Large intestine (tissue), 3 donors: Measurements from ENCODE around the gene KLK12. TPM values are rescaled to one million over a fixed set of nuclear protein-coding genes. Genes with fewer than 3 reads are reported as not detected.

Experiments
- DNase-seq, 2 donors: peaks; one replicate each; pipeline versions ENCODE4 v3.0.0 to v3.0.0-alpha.2; 2013
- H3K27ac ChIP-seq: one replicate; pipeline ENCODE4 v1.5.1; 2013; ENCODE audit warnings: low read length
- H3K27me3 ChIP-seq: 2 replicates; pipeline ENCODE4 v1.6.1; 2013; ENCODE audit warnings: low read length; ENCODE audit not compliant: control insufficient read depth, insufficient read depth
- H3K36me3 ChIP-seq: 2 replicates; pipeline ENCODE4 v1.6.1; 2013; ENCODE audit warnings: low read length; ENCODE audit not compliant: control insufficient read depth, insufficient read depth
- H3K4me1 ChIP-seq: one replicate; pipeline ENCODE4 v1.6.1; 2013; ENCODE audit warnings: low read length; ENCODE audit not compliant: control insufficient read depth, insufficient read depth
- H3K4me3 ChIP-seq: one replicate; pipeline ENCODE4 v1.5.1; 2013; ENCODE audit warnings: low read length
- H3K9me3 ChIP-seq: one replicate; pipeline ENCODE4 v1.6.1; 2013; ENCODE audit warnings: mild to moderate bottlenecking, low read depth, low read length, moderate library complexity; ENCODE audit not compliant: control insufficient read depth
- WGBS: methylation state at CpG from one replicate; pipeline ENCODE4 v1.1.5; 2013; ENCODE audit warnings: low lambda C conversion rate; ENCODE audit not compliant: insufficient coverage; 5-methylcytosine and 5-hydroxymethylcytosine counted together
- polyA plus RNA-seq: library from polyadenylated mRNA; unstranded; fragments of 120-200 nt; gene quantifications from one replicate; pipeline ENCODE4 v1.2.1, GENCODE V29; 2013

The KLK12 gene
- polyA plus RNA-seq, 1 donor = 2.4 TPM

DNA sequence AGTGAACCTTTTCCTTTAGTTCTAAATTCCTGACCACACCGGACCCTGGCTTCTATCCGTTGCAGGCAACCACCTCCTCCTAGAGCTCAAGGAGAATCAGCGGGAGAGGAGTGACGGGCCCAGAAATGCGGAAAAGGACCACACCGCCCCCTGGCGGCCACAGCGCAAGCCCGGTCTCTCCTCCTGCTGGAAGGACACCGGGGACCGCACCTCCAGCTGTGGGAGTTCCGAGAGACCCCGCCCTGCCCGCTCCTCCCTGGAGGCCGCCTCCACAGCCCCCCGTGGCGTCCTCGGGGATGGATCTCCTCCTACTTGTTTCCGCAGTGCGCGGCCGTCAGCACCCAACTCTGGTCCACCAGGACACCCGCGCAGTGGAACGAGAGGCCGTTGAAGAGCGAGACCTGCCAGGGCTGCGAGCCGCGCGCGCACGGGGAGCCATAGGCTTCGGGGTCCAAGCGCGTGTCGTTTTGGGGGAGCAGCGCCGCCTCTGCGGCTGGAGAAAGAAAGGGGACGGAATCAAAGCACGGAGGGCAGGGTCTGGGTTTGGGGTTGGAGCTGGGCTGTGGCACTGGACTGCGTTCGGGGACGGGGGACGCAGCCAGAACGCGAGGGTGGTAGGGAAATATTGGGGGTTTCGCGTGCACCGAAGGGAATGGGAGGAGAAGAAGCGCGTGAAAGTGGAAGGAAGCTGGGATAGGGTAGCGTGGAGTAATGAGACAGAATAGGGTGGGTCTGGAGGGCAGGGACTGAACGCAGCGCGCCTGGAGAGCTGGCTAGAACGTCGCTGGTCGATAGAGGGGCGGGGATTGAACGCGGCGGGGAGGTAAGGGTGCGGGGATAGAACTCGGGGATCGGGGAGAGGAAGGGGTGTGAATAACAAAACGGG lies 17.8 kb downstream of the KLK12 start:
- H3K4me1 ChIP-seq = no peaks in the 10 kb centered on the region
- WGBS = no CpG with 5 or more reads among the region's 68 CpGs
- peaks cover 4% of the 10 kb centered on the region for H3K9me3 ChIP-seq
- no peak overlapping the region for H3K27ac ChIP-seq
- H3K27me3 ChIP-seq = peaks cover 65% of the 10 kb centered on the region
- H3K4me3 ChIP-seq = no peak overlapping the region
- no peaks in the 10 kb centered on the region for H3K36me3 ChIP-seq
- DNase-seq = peak in 1 of 2 donors; percentile 18

DNA sequence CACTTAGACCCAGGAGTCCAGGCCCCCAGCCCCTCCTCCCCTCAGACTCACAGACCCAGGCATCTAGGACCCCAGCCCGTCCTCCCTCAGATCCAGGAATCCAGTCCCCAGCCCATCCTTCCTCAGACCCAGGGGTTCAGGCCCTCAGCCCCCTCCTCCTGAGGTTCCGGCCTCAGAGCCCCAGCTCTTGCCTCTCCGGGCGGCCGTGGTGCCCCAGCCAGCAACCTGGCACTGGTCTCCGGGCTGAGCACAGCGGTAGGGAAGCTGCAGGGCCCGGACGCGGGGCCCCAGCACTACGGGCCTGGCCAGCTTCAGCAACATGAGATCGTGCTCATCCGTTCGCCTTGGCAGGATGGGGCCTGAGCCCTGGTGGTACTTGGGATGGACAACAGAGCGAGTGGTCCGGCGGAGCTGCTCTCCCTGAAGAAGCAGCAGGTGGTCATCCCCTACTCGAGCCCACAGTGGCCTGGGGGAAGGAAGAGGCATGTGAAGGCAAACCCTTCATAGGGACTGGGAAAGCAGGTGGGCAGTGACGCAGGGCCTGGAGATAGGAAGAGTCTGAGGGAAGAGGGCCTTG lies 19.0 kb downstream of the KLK12 start:
- Histone ChIP-seq H3K27ac (no peak overlapping the region), H3K36me3 (no peaks in the 10 kb centered on the region), H3K9me3 (peaks cover 4% of the 10 kb centered on the region), H3K4me3 (no peak overlapping the region), H3K27me3 (peaks cover 61% of the 10 kb centered on the region), H3K4me1 (no peaks in the 10 kb centered on the region)
- WGBS = no CpG with 5 or more reads among the region's 19 CpGs
- DNase-seq = no peak

DNA sequence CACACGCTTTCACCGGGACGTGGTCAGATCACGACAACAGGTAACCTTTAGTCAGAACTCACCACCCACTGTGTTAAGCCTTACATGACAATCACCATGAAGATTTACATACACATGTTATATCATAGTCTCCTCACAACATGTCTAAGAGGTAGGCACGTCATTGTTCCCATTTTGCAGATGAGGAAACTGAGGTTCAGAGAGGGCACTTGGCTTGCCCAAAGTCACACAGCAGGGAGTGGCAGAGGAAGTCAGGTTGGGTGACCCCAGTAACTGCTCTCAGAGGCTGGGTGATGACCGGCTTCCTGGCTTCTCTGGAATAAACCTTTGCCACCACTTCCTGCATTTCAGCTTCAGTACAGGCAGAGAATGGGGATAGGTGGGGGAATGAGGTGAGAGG lies 20.6 kb downstream of the KLK12 start:
- H3K27me3 ChIP-seq = peaks cover 52% of the 10 kb centered on the region
- peaks cover 4% of the 10 kb centered on the region for H3K9me3 ChIP-seq
- no peaks in the 10 kb centered on the region for H3K4me1 ChIP-seq

DNA sequence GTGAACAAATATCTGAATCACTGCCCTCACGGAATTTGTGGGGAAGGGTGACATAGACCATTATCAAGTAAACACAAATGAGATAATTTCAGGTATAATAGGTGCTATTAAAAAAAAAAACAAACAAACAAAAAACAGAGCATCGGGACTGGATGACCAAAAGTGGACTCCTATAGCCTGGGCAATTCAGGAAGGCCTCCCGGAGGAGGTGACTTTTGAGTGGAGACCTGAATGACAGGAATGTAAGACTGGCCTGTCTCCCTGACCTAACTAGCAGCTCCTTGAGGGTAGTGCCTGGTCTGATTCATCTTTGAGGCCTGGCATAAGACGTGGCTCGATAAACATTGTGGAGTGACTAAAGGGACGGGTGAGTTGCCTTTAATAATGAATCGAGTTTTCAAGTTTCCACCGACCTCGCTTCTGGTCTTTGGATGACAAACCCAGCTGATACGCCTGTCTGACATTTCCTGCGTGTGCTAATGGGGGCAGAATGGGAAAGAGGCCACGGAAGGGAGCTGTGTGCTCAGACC lies 22.1 kb downstream of the KLK12 start:
- Histone ChIP-seq H3K36me3 (no peaks in the 10 kb centered on the region), H3K27me3 (peaks cover 37% of the 10 kb centered on the region), H3K27ac (no peak overlapping the region), H3K4me3 (no peak overlapping the region), H3K9me3 (peaks cover 4% of the 10 kb centered on the region), H3K4me1 (no peaks in the 10 kb centered on the region)
- no CpG with 5 or more reads among the region's 12 CpGs for WGBS
- no peak for DNase-seq

More for the DNA sequence above, 20.6 kb downstream of the KLK12 start:
- Histone ChIP-seq H3K27ac (no peak overlapping the region), H3K4me3 (no peak overlapping the region), H3K36me3 (no peaks in the 10 kb centered on the region)
- 100% methylated on average over 1 of the region's 6 CpGs for WGBS
- no peak for DNase-seq

DNA sequence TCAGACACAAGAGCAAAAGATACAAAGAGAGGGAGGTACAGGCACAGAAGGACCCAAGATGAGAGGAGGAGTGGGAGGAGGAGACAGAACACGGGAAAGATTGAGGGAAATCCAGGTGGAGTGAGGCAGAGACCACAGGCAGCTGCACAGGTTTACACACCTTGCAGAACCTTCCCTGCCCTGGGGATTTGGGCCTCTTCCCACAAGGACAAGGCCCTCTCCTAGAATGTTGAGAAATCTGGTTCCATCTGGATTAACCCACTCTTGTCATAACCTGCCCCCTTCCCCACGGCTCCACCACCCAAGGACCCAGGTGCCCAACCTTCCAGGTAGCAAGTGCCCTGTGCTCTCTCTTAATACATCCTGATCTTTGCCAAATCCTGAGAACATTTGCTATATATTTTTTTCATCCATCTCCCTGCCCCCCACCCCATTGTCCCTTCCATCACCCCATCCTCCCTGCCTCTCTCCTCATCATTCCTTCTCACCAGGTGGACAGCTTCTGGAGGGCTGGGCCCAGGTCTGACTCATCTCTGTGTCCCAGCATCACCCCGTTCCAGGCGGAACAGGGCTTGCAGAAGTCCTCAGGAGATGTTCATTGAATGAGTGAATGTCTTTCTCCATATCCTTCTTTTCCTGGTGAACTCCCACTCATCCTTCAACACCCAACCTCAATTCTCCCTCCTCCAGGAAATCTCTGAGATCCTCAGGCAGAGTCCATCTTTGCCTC lies 24.6 kb downstream of the KLK12 start:
- Histone ChIP-seq H3K4me3 (no peak overlapping the region), H3K9me3 (no peaks in the 10 kb centered on the region), H3K27me3 (peaks cover 17% of the 10 kb centered on the region), H3K36me3 (no peaks in the 10 kb centered on the region), H3K27ac (no peak overlapping the region), H3K4me1 (no peaks in the 10 kb centered on the region)
- 0% methylated on average over 1 of the region's 4 CpGs for WGBS
- DNase-seq = no peak

DNA sequence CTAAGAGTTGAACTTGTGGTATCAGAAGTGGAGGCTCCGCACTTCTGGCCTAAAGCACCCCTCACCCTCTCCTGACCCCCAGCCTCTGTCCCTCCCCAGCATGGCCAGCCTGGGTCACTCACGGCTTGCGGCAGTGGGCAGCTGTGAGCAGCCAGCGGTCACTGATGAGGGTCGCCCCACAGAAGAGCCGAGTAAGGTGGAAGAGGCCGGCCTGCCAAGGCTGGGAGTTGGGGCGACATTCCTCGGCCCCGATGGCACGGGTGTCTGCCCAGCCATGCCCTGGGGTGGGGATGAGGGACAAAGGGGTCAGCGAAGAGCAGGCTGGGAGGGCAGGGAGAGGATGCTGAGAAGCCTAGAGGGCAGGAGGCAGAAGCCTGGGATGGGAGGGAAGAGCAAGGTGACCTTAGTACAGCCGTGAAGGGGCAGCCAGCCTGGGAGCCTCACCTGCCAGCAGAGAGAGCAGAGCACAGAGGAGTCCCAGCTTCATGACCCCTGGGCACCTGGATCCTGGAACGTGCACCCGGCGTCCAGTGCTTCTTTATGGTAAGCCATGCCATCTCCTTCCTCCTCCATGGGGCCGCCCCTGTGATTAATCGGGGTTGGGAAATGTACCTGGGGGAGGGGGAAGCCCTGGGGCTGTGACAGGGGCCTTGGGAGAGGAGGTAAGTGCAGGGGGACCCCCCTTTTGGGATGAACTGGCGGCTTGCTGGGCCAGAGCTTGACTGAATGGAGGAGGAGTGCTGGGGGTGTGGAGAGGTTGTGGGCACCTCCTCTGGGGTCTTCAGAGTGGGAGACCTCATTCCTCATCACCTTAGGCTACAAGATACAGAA lies 25.5 kb downstream of the KLK12 start:
- H3K4me3 ChIP-seq = no peak overlapping the region
- no peak overlapping the region for H3K27ac ChIP-seq
- H3K4me1 ChIP-seq = no peaks in the 10 kb centered on the region
- H3K36me3 ChIP-seq = no peaks in the 10 kb centered on the region
- peaks cover 8% of the 10 kb centered on the region for H3K27me3 ChIP-seq
- no CpG with 5 or more reads among the region's 19 CpGs for WGBS
- DNase-seq = no peak
- no peaks in the 10 kb centered on the region for H3K9me3 ChIP-seq

DNA sequence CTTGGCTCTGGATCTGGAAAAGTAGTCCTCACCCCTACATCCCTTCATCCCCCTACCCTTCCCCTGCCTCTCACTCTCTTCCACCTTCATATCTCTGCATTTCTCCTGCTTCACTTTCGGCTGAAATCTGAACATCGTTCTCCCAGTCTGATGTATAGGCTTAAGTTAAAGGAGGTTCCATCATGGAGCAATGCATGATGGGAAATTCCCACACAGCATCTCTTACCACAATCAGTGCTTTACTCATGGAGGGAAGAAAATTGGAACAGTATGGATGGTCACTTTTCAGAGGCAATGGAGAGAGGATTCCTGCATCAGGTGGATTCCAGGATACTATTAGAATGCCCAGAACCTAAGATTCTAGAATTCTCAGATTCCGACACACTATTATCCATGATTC lies 27.3 kb downstream of the KLK12 start:
- 83% methylated on average over 1 of the region's 3 CpGs for WGBS
- no peak overlapping the region for H3K4me3 ChIP-seq
- peaks cover under 1% of the 10 kb centered on the region for H3K9me3 ChIP-seq
- H3K36me3 ChIP-seq = no peaks in the 10 kb centered on the region
- H3K27me3 ChIP-seq = peaks cover 6% of the 10 kb centered on the region
- DNase-seq = no peak
- no peaks in the 10 kb centered on the region for H3K4me1 ChIP-seq
- no peak overlapping the region for H3K27ac ChIP-seq

DNA sequence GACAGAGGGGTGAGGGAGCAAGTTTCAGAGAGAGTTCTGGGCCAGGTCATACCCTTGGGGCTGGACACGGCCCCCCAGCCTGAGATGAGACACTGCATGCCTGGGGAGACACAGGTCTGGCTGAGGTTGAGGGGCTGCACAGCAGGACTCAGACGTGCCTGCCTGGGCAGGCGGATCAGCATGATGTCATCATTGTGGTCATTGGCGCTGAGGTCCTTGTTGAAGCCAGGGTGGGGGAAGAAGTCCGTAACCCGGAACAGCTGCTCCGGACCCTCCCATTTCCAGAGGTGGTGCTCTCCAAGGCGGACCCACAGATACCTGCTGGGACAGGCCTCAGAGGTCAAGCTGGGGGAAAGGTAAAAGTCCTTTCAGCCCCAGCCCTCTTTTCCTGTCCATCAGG lies 28.4 kb downstream of the KLK12 start:
- no peak overlapping the region for H3K27ac ChIP-seq
- H3K4me3 ChIP-seq = no peak overlapping the region
- H3K4me1 ChIP-seq = no peaks in the 10 kb centered on the region
- peaks cover 11% of the 10 kb centered on the region for H3K27me3 ChIP-seq
- peaks cover 3% of the 10 kb centered on the region for H3K9me3 ChIP-seq
- no peaks in the 10 kb centered on the region for H3K36me3 ChIP-seq
- DNase-seq = no peak
- no CpG with 5 or more reads among the region's 8 CpGs for WGBS

DNA sequence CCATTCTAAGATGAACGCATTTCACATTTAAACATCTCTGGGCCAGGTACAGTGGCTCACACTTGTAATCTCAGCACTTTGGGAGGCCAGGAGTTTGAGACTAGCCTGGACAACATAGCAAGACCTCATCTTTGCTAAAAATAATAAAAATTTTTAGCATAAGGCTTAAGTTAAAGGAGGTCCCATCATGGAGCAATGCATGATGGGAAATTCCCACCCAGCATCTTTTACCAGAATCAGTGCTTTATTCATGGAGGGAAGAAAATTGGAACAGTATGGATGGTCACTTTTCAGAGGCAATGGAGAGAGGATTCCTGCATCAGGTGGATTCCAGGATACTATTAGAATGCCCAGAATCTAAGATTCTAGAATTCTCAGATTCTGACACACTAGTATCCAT lies 29.6 kb downstream of the KLK12 start:
- H3K4me1 ChIP-seq = no peaks in the 10 kb centered on the region
- no peak for DNase-seq
- H3K27ac ChIP-seq = no peak overlapping the region
- H3K36me3 ChIP-seq = no peaks in the 10 kb centered on the region
- H3K9me3 ChIP-seq = peaks cover 3% of the 10 kb centered on the region
- no peak overlapping the region for H3K4me3 ChIP-seq
- WGBS = no CpG with 5 or more reads among the region's 1 CpG
- peaks cover 17% of the 10 kb centered on the region for H3K27me3 ChIP-seq

DNA sequence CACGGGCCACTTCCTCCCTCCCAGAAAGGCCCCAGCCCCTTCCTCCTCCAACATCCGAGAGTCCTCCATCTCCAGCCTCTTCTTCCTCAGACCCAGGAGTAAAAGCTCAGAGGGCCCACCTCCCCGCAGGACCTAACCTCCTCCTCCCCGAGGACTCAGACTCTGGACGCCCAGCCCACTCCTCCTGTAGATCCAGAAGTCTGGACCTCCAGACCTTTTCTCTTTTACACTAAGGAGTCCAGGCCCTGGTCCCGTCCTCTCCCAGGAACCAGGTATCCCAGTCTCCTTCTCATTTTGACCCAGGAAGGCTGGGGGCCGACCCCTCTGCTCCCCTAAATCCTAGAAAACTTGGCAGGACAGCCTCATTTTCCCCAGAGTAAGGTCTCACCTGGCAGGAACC lies 31.5 kb downstream of the KLK12 start:
- no peak for DNase-seq
- H3K36me3 ChIP-seq = no peaks in the 10 kb centered on the region
- H3K4me3 ChIP-seq = no peak overlapping the region
- no peaks in the 10 kb centered on the region for H3K4me1 ChIP-seq
- no peak overlapping the region for H3K27ac ChIP-seq
- peaks cover 17% of the 10 kb centered on the region for H3K27me3 ChIP-seq
- peaks cover 3% of the 10 kb centered on the region for H3K9me3 ChIP-seq
- no CpG with 5 or more reads among the region's 7 CpGs for WGBS
